Metanephros (tissue), 2 donors: ENCODE results near the gene WFDC13. TPM values are rescaled to one million over a fixed set of nuclear protein-coding genes. Genes with fewer than 3 reads are reported as not detected.

Experiments
- small RNA-seq: library from RNA; depleted of rRNA; stranded (forward); fragments of <200 nt; gene quantifications from one replicate; pipeline ENCODE3, GENCODE V24; 2014; ENCODE audit warnings: low replicate concordance
- total RNA-seq: library from RNA; depleted of rRNA; stranded (reverse); fragments of >200 nt; gene quantifications from one replicate; pipeline ENCODE4 v1.2.3, GENCODE V29; 2014

WFDC13 gene, protein sequence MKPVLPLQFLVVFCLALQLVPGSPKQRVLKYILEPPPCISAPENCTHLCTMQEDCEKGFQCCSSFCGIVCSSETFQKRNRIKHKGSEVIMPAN
- total RNA-seq: not detected

GRCh38 chr20:45701873-45702272, at the start of gene WFDC13:
TSS of gene WFDC13 (plus strand) at chr20:45702038. CDS start at chr20:45702124, 86 bp downstream.

DNA sequence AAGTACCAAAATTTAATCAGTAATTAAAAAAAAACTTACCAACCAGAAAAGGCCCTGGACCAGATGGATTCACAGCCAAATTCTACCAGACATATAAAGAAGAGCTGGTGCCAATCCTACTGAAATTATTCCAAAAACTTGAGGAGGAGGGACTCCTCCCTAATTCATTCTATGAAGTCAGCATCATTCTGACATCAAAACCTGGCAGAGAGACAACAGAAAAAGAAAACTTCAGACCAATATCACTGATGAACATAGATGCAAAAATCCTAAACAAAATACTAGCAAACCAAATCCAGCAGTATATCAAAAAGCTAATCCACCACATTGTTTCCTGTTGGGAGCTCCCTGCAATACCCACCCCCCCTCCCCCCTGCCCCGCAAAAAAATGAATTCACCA, 31.7 kb upstream of the WFDC13 start, which contains the start of gene WFDC11:
Gene WFDC11 (minus strand): TSS at position 101 of the 400 bp plus-strand sequence. CDS start 19,639 bp downstream, outside the sequence.

GRCh38 chr20:45704969-45705637, 3.3 kb downstream of the WFDC13 start, which contains the start of gene WFDC10B:
TSS of gene WFDC10B (minus strand) at chr20:45705019. CDS start at chr20:45685992, 19,027 bp downstream.

GRCh38 chr20:45722047-45722446, 20.2 kb downstream of the WFDC13 start, which contains the start of gene SPINT4:
TSS of gene SPINT4 (plus strand) at chr20:45722347. CDS start at chr20:45722368, 21 bp downstream.

Small RNA genes lying within 50 kb of the gene (small RNA-seq; reads per million reads assigned to genes)
- gene MIR3617 (not detected), gene SPINT5P (not detected)

Other genes with a start within 250 kb of the WFDC13 start
- 77.5 TPM for gene WFDC2, start 232.3 kb upstream of the WFDC13 start, total RNA-seq
- not detected for gene SPINT3, start 186.4 kb upstream of the WFDC13 start, total RNA-seq
- gene WFDC6, start 162.6 kb upstream of the WFDC13 start, total RNA-seq: not detected
- not detected for gene EPPIN, start 154.6 kb upstream of the WFDC13 start, total RNA-seq
- gene WFDC8, start 122.8 kb upstream of the WFDC13 start, total RNA-seq: not detected
- not detected for gene WFDC10A, start 72.3 kb upstream of the WFDC13 start, total RNA-seq
- gene WFDC9, start 70.8 kb upstream of the WFDC13 start, total RNA-seq: not detected
- gene WFDC11, start 31.8 kb upstream of the WFDC13 start, total RNA-seq: not detected
- gene WFDC10B, start 3.0 kb downstream of the WFDC13 start, total RNA-seq: not detected
- not detected for gene SPINT4, start 20.3 kb downstream of the WFDC13 start, total RNA-seq
- 0.99 TPM for gene WFDC3, start 89.8 kb downstream of the WFDC13 start, total RNA-seq
- gene DNTTIP1, start 89.9 kb downstream of the WFDC13 start, total RNA-seq: 18.5 TPM
- gene UBE2C, start 110.6 kb downstream of the WFDC13 start, total RNA-seq: 22.7 TPM
- gene TNNC2, start 125.3 kb downstream of the WFDC13 start, total RNA-seq: 555 TPM
- gene SNX21, start 131.8 kb downstream of the WFDC13 start, total RNA-seq: 41.5 TPM
- gene ACOT8, start 155.4 kb downstream of the WFDC13 start, total RNA-seq: 29.6 TPM
- 4.8 TPM for gene ZSWIM3, start 155.6 kb downstream of the WFDC13 start, total RNA-seq
- 8.3 TPM for gene ZSWIM1, start 179.2 kb downstream of the WFDC13 start, total RNA-seq
- 4.7 TPM for gene SPATA25, start 185.6 kb downstream of the WFDC13 start, total RNA-seq
- 14.6 TPM for gene NEURL2, start 189.2 kb downstream of the WFDC13 start, total RNA-seq
- gene CTSA, start 189.3 kb downstream of the WFDC13 start, total RNA-seq: 90.0 TPM
- 95.5 TPM for gene PLTP, start 210.1 kb downstream of the WFDC13 start, total RNA-seq
- gene PCIF1, start 232.6 kb downstream of the WFDC13 start, total RNA-seq: 33.2 TPM